NCI-H2029 (cell line): Measurements from ENCODE around the gene SSX4.
"Not testable (repeated sequence)": the region's sequence is repeated elsewhere in the genome, so short reads cannot be mapped to it uniquely, and the experiment has no call there.

Experiments
- DNase-seq: peaks from one replicate; lab custom pipeline; 2025; lab: John Stamatoyannopoulos, UW

Gene SSX4

GRCh38 chrX:48383239-48383638, at the start of gene SSX4:
Gene SSX4 (plus strand): TSS chrX:48383539. CDS start chrX:48384054, 515 bp downstream.
- not testable (repeated sequence) for DNase-seq

DNA sequence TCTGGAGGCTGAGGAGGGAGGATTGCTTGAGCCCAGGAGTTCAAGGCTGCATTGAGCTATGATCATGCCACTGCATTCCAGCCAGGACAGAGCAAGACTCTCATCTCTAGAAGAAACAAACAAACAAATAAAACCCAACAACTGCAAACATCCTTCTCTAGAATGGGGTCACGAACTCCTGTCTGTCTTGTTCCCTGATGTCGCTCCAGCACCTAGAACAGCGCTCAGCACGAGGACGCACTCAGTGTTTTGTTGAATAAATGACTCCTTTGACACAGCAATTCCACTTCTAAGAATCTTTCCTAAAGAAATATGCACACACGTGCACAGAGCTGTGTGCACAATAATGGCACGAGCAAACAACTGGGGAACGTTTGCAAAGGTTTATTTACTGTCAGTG, 37.3 kb upstream of the SSX4 start:
- not testable (repeated sequence) for DNase-seq

- not testable (repeated sequence) for DNase-seq
Observed at GRCh38 chrX:48356315-48357094, 26.8 kb upstream of the SSX4 start, which contains the start of gene SSX3. Gene SSX3 (minus strand): TSS chrX:48356703. CDS start chrX:48355249, 1,454 bp downstream.

DNA sequence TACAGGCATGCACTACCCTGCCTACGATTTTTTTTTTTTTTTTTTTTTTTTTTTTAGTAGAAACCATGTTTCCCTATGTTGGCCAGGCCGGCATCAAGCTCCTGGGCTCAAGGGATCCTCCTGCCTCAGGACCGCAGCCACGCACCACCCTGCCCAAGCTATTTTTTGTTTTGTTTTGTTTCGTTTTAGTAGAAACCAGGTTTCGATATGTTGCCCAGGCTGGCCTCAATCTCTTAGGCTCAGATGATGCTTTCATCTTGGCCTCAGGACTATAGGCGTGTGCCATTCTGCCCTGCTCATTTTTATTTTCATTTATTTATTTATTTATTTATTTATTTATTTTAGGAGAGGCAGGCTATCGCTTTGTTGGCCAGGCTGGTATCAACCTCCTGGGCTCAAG, 25.7 kb upstream of the SSX4 start:
- no peak for DNase-seq

DNA sequence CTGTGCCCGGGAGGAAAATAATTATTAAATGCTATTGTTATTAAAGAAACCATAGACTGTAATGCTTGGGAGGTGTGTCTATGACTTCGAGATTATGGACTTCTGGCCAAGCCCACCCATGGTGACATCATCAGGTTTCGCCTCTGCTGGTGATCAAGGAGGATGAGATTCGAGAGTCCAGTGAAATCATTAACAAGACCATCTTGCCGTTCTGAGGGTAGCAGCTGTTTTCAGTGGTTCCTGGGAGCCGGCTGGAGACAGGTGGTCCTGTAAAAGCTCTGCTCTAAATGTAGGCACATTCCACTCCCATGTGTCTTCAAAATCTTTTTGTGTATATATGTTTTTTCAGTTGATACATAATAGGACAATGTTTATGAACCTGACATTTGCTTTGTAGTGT, 24.1 kb upstream of the SSX4 start:
- DNase-seq: not testable (repeated sequence)

DNA sequence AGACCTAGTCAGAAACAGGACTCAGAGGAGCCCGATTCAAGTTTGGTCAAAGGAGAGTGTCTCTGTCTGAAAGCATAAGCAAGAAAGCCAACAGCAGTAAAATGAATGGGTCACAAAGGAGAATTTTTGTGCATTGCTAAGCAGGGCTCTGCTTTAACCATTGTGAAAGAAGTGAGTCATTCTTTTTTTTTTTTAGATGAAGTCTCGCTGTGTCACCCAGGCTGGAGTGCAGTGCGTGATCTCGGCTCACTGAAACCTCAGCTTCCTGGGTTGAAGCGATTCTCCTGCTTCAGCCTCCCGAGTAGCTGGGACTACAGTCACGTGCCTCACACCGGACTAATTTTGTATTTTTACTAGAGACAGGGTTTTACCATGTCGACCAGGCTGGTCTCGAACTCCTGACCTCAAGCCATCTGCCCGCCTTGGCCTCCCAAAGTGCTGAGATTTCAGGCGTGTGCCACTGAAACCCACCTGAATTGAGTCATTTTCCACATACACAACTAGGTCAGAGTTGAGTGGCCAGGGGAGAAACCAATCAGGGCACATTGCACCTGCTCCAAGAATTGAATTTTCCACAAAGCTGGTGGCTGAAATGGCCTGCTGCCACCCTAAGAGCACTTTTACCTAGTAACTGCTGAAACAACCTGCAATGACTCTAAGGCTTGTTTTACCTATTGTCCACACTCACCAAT, 15.5 kb upstream of the SSX4 start:
- DNase-seq: not testable (repeated sequence)

GRCh38 chrX:48370408-48370807, 12.9 kb upstream of the SSX4 start:
- not testable (repeated sequence) for DNase-seq

GRCh38 chrX:48396931-48397330, 13.6 kb downstream of the SSX4 start:
- not testable (repeated sequence) for DNase-seq

DNA sequence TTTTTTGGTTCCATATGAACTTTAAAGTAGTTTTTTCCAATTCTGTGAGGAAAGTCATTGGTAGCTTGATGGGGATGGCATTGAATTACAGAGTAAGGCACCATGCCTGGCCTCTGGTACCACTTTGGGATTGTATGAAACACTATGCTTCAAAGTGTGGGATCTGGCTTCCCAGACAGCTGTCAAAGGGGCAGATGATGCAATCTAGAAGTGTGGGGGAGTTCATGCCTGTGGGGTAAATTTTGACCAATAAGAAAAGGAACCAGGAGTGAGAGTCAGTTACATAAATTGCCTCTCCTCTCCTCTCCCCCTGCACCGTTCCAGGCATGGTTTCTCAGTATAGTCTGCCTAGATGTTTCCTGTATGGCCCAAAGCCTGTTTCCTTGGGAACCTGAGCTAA, 14.5 kb downstream of the SSX4 start:
- DNase-seq: not testable (repeated sequence)

DNA sequence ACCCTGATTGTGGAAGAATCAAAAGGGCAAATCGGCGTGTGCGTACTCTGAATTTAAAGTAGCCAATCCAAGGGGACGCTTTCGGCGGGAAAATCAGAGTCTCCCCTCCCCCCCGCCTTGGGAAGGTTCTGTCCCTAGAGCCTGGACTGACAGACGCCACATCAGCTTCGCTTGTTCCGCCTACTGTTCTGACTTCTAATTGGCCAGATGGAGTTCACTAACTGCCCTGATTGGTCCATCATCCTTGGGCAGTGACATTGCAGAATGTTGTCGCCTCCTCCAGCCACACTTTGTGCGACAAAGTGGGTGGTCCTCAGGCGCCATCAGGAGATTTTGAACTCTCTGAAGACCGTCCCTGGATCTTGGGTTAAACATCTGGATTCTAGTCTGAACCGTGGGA, 28.5 kb downstream of the SSX4 start, which contains the start of gene SSX4B:
Gene SSX4B (minus strand): TSS at position 101 of the 400 bp plus-strand sequence. CDS start 588 bp downstream, outside the sequence.
- not testable (repeated sequence) for DNase-seq

GRCh38 chrX:48427027-48427716, 43.8 kb downstream of the SSX4 start:
- DNase-seq: not testable (repeated sequence)

DNA sequence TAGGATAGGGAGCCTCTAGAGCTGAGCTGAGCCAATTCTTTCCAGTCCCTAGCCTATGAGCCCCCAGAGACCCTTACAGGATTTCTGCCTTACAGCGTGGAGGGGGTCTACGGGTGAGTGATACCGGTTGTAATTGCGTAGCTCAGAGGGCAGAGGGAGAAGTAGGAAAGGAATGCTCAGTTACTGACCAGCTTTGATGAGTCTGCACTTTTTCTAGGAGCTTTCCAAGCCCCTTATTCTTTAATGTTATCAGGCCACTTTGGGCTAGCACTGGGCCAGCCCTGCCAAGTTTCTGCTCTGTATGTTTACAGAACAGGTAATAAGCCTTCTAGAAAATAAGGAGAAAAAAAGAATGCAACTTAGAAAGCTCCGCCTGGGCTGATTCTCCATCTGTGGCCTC, 46.3 kb downstream of the SSX4 start:
- not testable (repeated sequence) for DNase-seq

DNA sequence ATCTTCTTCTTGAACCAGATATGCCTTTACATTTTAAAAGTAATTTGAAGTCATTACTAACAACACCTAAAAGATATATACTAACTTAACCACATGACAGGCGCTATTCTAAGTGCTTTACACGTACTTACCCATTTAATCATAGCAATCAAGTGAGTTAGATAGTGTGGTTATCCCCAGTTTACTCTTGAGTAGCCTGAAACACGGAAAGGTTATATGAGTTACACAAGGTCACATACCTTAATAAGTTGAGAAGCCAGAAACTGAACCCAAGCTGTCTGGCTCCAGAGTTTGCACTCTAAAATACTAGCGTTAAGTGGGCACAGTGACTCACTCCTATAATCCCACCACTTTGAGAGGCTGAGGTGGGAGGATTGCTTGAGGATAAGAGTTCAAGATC, 46.8 kb downstream of the SSX4 start:
- not testable (repeated sequence) for DNase-seq

- not testable (repeated sequence) for DNase-seq
Observed at GRCh38 chrX:48433713-48434112, 50.4 kb downstream of the SSX4 start.
